HG03354 (cell line): ENCODE data around the gene KDM4B.

Experiments used
- ATAC-seq: cut with Tn5 transposase; IDR thresholded peaks from one replicate; pipeline ENCODE4 v1.9.1; 2021; ENCODE audit warnings: mild to moderate bottlenecking; ENCODE audit not compliant: unreplicated experiment, poor library complexity, severe bottlenecking

KDM4B gene

DNA sequence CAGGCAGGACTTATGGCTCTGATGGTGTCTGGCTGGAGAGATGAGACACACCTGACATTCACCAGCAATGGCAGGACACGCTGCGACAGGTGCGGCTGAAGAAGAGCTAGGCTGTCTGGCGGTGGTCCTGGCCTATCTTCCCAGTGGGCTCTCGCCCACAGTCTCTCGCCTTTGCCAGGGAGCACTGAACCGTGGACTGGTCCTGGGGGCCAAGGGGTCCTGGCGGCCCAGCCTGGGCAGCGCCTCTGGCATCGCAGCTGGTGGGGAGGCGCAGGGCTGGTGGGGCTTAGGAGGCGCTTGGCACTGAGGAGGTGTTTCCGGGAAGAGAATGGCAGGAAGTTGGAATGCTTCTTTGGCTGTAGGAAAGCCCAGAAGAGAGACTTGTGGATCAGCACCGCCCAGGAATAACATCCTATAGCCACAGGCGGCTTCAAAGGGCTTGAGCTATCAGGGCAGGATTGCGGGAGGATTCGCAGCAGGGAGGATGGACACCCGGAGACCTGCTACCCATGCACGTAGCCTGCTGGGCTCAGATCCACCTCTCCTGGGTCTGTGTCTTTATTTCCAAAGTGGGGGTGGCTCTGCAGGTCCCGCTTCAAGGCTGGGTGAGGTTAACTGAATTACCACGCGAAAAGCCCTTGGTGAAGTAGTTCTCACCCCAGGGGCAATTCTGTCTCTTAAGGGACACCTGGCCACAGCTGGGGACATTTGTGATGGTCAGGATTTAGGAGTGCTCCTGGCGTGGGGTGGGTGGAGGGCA lies 14.6 kb downstream of the KDM4B start:
- no peak for ATAC-seq

DNA sequence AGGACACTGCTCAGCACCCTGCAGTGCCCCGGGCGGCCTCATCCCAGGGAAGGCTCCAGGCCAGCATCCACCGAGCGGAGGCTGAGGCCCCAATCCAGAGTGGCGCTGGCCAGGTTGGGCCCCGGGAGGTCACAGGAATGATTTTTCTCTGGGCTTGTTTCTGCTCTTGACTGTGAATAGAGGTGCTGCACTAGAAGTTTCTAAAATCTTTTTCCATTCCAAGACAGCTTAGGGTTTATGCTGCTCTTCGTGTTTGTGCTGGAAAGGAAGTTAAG lies 15.1 kb downstream of the KDM4B start:
- no peak for ATAC-seq

DNA sequence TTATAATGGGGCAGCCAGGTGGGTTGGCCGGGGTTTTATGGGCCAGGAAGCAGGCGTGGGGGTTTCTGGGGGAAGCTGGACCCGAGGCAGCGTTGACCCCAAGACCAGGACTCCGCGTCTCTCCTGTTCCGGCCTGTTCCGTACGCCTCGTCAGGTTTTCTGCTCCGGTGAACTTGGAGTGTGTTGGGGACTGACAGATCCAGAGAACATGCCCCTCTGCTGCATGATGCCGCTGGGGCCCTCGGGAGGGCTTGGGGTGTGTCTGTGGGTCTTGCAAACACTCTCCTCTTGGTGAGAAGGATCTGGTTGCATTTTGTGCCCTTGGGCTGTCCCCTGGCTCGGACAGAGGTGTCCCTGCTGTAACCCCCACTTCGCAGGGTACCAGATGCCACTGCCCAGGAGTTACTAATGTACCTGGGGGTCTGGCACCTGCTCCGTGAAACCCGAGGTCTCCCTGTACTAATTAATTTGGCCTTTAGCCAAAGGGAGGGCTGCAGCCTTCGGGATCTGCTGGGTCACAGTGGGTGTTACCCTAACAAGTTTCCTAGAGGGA lies 15.6 kb downstream of the KDM4B start:
- no peak for ATAC-seq

DNA sequence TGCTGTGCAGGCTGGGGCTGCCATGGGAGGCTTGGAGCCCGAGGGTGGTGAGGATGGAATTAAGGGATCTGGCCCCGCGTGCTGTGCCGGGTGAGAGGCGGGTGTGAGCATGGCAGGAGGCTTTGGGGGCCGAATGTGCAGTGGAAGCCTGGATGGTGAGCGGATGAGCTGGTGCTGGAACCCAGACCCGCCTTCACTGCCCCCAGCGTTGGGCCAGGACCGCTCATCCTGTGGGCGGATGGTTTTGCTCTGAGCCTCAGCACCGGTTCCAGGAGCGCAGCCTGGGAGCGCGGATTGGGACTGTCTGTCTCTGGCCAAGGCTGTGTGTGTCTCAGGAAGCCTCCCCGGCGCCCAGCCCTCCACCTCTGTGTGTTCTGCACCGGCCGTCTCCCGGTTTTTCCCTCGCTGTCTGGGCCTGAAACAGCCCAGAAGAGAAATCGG lies 16.7 kb downstream of the KDM4B start:
- no peak for ATAC-seq

DNA sequence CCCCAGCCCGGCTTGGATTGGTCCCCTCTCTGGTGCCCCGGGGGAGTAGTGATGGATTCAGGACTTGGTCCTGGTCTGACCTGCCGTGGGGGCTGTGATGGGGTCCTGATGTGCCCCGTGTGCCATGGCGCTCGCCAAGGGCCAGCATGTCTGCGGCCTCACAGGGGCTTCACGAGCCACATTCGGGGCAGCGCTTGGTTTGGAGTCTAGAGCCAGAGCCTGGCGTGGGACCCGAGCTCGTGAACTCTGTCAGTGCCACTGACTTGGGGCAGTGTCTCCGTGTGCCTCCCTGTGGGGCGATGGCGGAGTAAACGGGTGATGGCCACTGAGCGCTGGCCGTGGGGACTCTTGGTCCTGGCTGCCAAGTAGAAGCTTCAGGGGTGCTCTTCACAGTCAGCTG lies 17.1 kb downstream of the KDM4B start:
- ATAC-seq, result no peak

DNA sequence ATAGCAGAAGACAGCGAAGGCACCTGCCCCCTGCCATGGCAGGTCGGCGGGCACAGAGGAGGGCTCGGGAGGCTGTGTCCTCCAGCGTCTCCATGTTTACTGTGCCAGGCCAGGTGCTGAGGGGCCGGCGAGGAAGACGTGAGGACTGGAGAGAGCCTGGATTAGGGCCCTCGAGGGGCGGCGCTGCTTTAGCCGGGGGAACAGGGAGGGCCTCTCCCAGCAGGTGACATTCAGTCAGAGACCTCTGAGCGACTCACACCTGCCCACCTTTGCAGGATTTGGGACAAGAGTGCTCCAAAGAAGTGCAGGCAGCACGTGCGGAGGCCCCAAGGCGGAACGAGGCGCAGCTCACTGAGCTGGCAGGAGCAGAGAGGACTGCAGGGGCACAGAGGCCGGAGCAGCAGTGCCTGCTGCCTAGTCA lies 17.6 kb downstream of the KDM4B start:
- no peak for ATAC-seq

DNA sequence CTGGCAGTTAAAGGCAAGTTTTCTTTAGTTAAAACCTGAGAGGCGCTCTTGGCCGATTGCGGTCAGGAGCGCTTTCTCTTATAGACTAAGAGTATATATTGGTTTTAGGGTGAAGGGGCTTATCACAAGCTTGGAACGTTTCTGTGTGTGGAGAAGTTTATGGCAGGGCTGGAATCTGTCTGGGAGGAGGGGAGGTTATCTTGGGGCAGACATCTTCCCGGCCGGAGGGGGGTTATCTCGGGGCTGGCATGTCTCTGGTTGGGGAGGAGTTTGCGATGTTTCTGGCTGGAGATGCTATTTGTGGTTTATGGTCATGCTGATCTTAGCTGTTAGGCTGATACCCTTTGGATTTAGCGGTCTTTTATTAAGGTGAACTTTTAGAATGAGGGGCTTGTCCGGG lies 18.3 kb downstream of the KDM4B start:
- no peak for ATAC-seq

DNA sequence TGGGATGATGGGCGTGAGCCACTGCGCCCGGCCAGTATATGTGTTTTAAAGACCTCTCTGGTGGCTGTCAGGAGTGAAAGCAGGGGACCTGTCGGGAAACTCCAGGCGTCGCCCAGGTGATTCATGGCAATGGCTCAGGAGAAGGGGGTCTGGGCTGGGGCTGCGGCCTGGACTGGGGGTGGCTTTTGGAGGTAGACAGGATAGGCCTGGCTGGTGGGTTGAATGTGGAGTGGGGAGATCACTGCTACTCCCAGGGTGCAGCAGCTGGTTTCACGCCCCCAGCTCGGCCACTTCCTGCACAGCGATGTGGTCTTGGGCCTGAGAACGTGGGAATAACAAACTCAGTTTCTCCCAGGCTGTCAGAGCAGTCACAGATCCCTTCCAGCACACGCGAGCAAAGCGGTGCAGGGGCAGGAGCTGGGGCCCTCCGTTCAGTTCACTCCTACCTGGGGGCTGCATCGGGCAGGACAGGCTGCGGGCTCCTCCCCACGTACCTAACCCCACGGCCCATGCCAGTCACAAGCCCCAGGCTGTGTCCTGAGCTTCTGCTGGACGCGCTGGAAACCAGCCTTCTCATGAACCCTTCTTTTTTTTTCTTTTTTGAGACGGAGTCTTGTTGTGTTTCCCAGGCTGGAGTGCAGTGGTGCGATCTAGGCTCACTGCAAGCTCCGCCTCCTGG lies 18.9 kb downstream of the KDM4B start:
- ATAC-seq, result no peak

DNA sequence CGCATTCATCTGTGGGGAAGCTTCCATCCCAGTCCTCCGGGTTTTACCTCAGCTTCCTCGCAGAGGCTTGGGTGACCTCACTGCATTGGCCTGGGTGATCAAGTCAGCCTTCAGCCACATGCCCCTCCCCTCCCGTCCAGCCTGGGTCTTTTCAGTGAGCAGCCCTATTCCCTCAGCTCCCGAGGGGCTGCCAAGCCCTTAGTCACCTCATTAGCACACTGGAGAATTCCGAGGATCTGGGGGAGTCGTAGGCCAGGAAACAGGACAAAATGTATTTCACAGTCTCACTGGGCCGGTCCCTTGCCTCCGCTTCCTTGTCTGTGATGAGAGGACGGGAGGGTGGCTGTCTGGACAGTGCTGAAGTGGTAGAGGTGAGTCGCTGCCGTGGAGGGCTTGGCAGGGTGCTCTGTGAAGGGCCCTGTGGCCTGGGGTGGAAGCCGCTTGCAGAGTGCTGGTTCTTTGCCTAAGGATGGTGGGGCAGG lies 19.9 kb downstream of the KDM4B start:
- ATAC-seq, result no peak

DNA sequence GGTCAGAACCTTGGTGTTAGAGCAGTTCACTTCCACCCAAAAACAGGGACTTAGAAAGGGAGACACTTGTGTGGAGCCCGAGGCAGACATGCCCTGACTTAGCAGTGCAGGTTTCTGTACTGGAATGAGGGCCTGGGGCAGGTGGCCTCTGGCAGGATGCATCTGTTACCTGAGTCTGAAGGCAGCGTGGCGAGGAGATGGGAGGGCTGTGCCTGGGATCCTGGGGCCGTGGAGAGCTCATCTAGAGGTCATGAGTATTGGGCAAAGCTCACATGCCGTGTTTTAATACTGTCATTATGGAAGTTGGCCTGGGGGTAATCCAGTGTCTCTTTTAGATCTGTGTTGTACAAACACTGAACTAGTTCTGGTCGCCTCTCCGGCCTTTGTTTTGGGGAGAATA lies 21.4 kb downstream of the KDM4B start:
- no peak for ATAC-seq

DNA sequence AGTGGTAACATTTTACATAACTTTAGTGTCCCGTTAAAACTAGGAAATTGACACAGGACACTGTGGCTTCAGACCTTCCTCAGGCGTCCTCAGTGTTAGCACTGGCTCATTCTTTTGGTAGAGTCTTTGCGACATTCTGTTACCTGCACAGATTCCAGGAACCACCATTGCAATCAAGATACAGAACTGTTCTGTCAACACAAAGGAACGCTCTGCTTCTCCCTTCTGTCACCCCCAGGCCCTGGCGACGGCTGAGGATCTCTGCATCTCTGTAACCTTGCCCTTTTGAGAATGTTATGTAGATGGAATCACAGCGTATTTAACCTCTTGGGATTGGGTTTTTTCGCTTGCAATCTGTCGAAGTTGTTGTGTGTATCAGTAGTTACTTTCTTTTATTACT lies 22.6 kb downstream of the KDM4B start:
- no peak for ATAC-seq

DNA sequence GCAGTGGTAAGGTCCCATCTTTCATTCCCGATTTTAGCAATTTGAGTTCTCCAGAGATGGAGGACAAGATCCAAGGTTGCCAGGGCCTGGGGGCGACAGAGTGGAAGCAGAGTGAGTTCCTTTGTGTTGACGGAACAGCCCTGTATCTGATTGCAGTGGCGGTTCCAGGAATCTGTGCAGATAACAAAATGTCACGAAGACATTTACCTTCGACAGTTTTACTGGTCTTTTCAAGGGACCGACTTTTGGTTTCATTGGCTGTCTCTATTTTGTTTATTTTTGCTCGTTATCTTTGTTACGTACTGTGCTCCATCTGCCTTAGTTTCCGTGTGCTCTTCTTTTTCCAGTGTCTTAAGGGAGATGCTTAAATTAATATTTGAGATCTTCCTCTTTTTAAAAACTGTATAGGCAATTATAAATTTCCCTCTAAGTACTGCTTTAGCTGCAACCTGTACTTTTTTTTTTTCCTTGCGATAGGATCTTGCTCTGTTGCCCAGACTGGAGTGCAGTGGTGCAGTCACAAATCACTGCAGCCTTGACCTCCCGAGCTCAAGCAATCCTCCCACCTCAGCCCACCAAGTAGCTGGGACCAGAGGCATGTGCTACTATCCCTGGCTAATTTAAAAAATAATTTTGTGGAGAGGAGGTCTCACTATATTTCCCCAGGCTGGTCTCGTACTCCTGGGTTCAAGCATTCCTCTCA lies 23.2 kb downstream of the KDM4B start:
- ATAC-seq, result no peak

DNA sequence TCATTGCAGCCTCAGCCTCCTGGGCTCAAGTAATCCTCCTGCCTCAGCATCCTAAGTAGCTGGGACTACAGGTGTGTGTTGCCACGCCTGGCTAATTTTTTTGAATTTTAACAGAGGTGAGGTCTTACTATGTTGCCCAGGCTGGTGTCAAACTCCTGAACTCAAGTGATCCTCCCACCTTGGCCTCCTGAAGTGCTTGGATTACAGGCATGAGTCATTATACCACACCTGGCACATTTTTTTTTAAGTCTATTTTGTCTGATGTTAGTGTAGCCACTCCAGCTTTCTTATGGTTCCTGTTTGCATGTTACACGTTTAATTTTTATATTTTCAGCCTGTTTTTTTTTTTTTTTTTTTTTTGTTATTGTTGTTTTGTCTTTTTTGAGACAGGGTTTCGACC lies 24.8 kb downstream of the KDM4B start:
- no peak for ATAC-seq

DNA sequence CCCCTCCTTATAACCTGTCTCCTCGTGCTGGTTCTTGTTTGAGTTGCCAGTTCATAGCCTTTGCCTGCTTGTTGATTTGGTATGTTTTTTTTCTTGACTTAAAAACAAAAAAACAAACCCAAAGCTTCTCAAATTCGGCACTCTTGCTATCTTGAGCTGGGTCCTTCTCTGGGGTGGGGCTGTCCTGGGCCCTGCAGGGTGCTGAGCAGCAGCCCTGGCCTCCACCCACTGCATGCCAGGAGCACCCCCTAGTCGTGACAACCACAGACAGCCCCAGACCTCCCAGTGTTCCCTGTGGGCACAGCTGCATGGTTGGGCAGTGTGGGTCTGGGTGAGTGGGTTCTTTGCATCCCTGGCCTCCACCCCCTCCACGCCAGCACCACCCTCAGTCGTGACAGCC lies 27.8 kb downstream of the KDM4B start:
- no peak for ATAC-seq

DNA sequence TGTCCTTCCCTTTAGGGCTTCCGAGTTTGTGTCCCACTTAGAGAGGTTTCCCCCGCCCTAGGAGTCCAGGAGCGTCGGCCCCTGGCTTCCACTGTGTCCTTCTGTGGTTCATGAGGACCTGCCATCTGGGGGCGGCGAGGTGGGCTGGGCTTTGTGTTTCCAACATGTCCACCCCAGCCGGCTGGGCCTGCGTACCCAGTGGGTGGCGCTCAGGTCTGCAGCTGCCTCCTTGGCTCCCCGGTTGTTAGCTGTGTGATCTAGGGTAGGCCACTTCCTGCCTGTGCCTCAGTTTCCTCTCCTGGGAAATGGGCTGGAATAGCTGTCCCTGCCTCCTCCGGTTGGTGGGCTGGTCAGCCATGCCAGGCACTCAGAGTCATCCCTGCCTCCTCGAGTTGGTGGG lies 28.4 kb downstream of the KDM4B start:
- ATAC-seq, result no peak

DNA sequence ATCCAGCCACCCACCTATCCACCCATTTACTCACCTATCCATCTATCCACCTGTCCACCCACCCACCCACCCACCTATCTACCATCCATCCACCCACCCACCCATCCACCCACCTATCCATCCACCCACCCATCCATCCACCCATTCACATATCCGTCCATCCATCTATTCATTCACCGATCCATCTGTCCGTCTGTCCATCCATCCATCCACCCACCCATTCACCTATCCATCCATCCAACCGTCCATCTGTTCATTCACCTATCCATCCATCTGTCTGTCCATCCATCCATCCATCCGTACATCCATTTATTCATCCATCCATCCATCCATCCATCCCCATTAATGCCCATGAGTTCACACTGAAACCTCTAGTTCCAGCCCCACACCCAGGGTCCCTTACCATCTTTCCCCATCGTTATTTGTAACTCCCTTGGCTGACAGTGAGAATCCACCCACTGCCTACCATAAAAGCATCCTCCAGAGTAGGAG lies 31.3 kb downstream of the KDM4B start:
- no peak for ATAC-seq

DNA sequence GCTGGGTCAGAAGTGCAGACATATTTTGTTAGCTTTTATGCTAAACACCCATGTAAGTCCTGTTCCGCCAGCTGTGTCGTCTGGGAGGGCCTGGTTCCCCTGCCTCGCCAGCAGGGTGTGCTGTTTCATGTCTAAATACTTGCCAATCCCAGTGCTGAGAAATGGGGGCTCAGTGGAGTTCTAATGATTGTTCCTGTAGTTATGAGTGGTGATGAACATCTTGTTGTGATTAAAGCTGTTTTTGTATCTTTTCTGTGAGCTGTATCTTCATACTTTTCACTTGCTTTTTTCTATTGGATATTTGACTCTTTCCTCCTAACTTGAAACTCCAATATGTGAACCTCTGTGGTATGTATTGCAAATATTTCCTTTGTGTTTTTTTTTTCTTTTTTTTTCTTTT lies 32.7 kb downstream of the KDM4B start:
- no peak for ATAC-seq

DNA sequence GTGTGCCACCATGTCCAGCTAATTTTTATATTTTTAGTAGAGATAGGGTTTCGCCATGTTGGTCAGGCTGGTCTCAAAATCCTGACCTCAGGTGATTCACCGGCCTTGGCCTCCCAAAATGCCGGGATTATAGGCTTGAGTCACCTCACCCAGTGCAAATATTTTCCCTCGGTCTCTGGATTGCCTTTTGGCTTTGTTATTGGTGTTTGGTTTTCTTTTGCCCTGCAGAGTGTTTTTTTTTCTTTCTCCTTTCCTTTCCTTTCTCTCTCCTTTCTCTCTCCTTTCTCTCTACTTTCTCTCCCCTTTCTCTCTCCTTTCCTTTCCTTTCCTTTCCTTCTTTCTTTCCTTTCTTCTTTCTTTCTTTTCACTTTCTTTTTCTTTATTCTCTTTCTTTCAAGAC lies 33.2 kb downstream of the KDM4B start:
- ATAC-seq, result no peak

DNA sequence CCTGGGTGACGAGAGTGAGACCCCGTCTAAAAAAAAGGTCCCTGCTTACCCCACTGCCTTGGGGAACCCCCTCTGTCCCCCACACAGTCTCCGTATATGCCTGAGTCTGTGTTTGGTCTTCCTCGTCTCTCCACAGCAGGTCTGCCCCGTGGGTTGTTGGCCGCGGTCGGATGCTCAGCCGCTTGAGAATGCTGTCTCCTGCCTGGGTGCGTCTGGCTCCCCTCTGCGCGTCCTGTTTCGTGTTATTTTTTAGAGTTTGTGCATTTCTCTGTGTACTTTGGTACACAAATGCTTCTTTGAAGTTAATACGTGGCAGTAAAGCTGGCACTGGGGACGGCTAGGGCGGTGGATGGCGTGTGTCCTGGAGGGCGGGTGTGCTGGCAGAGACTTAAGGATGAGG lies 34.9 kb downstream of the KDM4B start:
- no peak for ATAC-seq

DNA sequence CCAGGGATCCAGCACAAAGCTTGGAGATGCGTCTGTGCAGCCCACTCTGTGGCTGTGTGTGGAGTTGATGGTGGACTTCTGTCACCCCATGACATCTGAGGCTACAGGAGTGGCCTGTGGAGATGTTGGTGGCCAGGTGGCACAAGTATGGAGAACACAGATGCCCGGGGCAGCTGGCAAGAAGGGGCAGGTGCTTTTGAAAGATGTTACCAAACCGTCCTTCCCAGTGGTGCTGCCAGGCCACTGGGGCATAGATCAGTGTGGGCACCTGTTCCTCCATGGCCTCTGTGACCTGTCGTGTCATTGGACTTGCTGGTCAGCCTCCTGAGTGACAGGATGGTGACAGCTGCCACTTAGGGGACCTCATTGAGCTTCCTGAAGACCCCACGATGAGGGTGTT lies 36.2 kb downstream of the KDM4B start:
- no peak for ATAC-seq

DNA sequence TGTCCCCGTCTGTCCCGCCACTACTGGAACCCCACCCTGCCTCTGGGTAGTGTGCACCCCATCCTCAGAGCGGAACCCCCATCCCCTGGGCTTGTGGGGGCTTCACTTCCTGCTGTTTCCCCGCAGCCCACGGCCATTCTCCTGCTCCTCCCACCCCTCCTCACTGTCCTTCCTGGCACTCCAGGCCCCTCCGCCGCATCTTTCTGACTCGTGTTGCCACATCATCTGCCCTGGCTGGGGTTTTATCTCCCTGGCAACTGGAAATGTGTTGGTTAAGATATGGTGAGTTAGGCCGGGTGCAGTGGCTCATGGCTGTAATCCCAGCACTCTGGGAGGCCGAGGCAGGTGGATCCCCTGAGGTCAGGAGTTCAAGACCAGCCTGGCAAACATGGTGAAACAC lies 37.3 kb downstream of the KDM4B start:
- ATAC-seq, result no peak
